ENCODE measurements around the gene RNF135. TPM values are rescaled to one million over a fixed set of nuclear protein-coding genes. Genes with fewer than 3 reads are reported as not detected.
"Not testable (repeated sequence)": the region's sequence is repeated elsewhere in the genome, so short reads cannot be mapped to it uniquely, and the experiment has no call there.

Gene RNF135
- total RNA-seq, 2 donors from 2014 or later, result 13.7 to 18.8 TPM

DNA sequence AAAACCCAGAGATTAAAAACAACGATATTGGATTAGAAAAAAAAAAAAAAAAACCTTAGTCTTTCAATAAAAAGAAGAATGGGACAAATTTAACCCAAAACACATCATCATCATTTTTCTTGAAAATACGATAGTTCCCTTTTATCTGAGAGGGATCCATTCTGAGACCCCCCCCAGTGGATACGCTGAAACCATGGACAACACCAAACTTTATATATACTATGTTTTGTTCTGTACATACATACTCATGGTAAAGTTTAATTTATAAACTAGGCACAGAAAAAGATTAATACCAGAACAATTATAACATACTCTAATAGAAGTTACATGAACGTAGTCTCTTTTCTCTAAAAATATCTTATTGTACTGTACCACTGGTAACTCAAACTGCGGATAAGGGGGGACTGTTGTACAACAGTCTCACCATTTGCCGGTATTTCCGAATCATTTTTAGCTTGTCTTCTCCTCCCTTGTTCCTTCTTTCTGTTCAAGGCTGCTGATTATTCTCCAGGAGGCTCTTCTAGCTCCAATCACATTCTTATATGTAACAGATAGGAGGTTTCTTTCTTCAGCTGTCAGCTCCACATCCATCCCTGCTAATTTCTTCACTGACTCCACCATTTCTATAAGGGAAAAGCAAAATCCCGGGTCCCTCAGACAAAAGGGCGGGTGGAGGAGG lies 37.0 kb downstream of the RNF135 start:
- Histone ChIP-seq H3K4me3 (peak overlapping the region; percentile 50 to 51), H3K27ac (peak overlapping the region; percentile 75 to 89 (median 88)), H3K4me1 (peaks cover 12% of the 10 kb centered on the region), H3K27me3 (no peaks in the 10 kb centered on the region), H3K36me3 (replicated peaks in 1 of 2; ENCODE audit: insufficient read depth in 1 of 2, low read depth in 2 of 2) (no peaks in the 10 kb centered on the region), H3K9me3 (no peaks in the 10 kb centered on the region)
- DNase-seq (no peak), ATAC-seq (no peak)
- intact Hi-C loops (cut with DNase I), result no loop called here
- WGBS, 2 donors, result 59 to 63% methylated on average over 9 of the region's 9 CpGs
- TF ChIP-seq POLR2A (IDR thresholded peaks at IDR 0.05), result no peak
- TF ChIP-seq, protein P1, sequence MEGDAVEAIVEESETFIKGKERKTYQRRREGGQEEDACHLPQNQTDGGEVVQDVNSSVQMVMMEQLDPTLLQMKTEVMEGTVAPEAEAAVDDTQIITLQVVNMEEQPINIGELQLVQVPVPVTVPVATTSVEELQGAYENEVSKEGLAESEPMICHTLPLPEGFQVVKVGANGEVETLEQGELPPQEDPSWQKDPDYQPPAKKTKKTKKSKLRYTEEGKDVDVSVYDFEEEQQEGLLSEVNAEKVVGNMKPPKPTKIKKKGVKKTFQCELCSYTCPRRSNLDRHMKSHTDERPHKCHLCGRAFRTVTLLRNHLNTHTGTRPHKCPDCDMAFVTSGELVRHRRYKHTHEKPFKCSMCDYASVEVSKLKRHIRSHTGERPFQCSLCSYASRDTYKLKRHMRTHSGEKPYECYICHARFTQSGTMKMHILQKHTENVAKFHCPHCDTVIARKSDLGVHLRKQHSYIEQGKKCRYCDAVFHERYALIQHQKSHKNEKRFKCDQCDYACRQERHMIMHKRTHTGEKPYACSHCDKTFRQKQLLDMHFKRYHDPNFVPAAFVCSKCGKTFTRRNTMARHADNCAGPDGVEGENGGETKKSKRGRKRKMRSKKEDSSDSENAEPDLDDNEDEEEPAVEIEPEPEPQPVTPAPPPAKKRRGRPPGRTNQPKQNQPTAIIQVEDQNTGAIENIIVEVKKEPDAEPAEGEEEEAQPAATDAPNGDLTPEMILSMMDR (IDR thresholded peaks at IDR 0.05), result no peak

DNA sequence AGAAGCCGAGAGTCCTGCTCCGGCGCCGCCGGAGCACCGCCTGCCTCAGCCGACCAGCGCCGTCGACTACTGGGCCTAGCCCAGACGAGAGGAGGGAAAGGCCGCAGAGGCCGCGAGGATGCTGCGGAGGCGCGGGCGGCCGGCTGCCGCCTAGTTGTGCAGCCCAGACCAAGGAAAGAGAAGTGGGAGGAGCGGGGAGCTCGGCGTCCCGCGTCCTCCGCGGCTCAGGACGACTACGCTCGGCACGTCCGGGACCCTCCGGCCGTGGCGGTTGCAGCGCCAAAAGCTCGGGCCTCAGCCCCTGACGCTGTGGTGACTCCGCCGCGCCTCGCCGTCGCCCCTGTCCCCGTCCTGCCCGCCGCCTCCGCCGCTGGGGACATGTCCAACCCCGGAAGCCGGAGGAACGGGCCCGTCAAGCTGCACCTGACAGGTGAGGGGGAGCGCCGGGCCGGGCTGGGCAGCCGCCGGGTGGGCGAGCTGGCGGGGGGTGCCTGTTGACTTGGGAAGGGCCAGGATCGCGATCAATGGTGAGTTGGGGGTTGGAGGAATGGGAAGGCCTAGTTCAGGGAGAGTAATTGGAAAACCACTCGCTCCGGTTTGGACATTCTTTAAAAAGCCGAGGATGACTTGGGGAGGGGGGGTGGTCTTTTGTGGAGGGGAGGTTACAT lies 37.7 kb downstream of the RNF135 start:
- Histone ChIP-seq H3K9me3 (no peaks in the 10 kb centered on the region), H3K27me3 (no peaks in the 10 kb centered on the region), H3K27ac (peak overlapping the region; percentile 75 to 89 (median 88)), H3K36me3 (replicated peaks in 1 of 2; ENCODE audit: insufficient read depth in 1 of 2, low read depth in 2 of 2) (no peaks in the 10 kb centered on the region), H3K4me3 (peak overlapping the region; percentile 50 to 51), H3K4me1 (peaks cover 12% of the 10 kb centered on the region)
- intact Hi-C loops (cut with DNase I), result no loop called here
- TF ChIP-seq POLR2A (IDR thresholded peaks at IDR 0.05), result peak; percentile 38 to 72 (median 68)
- TF ChIP-seq, protein P1 (IDR thresholded peaks at IDR 0.05), result peak in 1 of 7 experiments; percentile 11
- DNase-seq (peak; percentile 62 to 74 (median 67)), ATAC-seq (peak; percentile 77)
- 0 to 1% methylated on average over 23 to 63 of the region's 65 CpGs for WGBS, 2 donors

GRCh38 chr17:31009042-31009702 lies 38.3 kb downstream of the RNF135 start:
- H3K36me3 ChIP-seq (replicated peaks in 1 of 2; ENCODE audit: insufficient read depth in 1 of 2, low read depth in 2 of 2); H3K27me3 ChIP-seq; intact Hi-C loops (cut with DNase I); H3K9me3 ChIP-seq: not testable (repeated sequence)
- Histone ChIP-seq H3K4me1 (peaks cover 12% of the 10 kb centered on the region), H3K27ac (peak overlapping the region; percentile 75 to 89 (median 88)), H3K4me3 (peak overlapping the region; percentile 50 to 51)
- WGBS, 2 donors, result 3 to 4% methylated on average over 22 to 34 of the region's 34 CpGs
- peak; percentile 17 to 32 (median 21) for DNase-seq
- peak; percentile 37 for ATAC-seq

DNA sequence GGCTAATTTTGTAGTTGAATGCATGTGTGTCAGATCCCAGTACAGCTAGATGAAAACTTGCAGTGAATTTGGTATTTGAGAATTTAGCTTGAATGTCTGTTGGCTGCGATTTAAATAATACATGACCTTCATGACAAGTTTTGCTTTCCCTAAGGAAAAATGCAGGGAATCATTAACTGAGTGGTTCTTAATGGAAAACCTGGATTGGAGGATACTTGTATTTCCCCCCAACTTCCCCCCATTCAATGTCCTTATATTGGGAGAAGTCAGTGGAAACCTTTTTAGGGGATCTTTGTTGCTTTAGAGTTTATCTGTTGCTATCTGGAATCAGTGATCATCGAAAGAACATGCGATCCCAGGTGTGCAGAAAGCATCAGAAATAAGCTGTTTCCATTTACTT lies 39.2 kb downstream of the RNF135 start:
- H3K4me3 ChIP-seq; DNase-seq; ATAC-seq; H3K36me3 ChIP-seq (replicated peaks in 1 of 2; ENCODE audit: insufficient read depth in 1 of 2, low read depth in 2 of 2); H3K9me3 ChIP-seq; intact Hi-C loops (cut with DNase I); H3K27me3 ChIP-seq: not testable (repeated sequence)
- WGBS, 2 donors, result 34 to 42% methylated on average over 3 of the region's 3 CpGs
- Histone ChIP-seq H3K27ac (peak overlapping the region; percentile 2 to 54 (median 16)), H3K4me1 (peaks cover 12% of the 10 kb centered on the region)

DNA sequence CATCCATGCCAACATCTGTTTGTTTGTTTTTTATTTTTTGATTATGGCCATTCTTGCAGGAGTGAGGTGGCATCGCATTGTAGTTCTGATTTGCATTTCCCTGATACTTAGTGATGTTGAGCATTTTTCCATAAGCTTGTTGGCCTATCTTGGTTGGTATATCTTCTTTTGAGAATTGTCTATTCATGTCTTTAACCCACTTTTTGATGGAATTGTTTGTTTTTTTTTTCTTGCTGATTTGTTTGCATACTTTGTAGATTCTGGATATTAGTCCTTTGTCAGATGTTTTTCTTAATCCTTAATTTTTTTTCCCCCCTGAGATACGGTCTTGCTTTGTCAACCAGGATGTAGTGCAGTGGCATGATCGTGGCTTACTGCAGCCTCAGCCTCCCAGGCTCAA lies 43.0 kb downstream of the RNF135 start:
- Histone ChIP-seq H3K9me3 (no peaks in the 10 kb centered on the region), H3K4me1 (no peaks in the 10 kb centered on the region), H3K4me3 (no peak overlapping the region), H3K27ac (no peak overlapping the region), H3K27me3 (no peaks in the 10 kb centered on the region), H3K36me3 (replicated peaks in 1 of 2; ENCODE audit: insufficient read depth in 1 of 2, low read depth in 2 of 2) (no peaks in the 10 kb centered on the region)
- intact Hi-C loops (cut with DNase I), result no loop called here
- 92 to 94% methylated on average over 3 of the region's 3 CpGs for WGBS, 2 donors
- no peak for TF ChIP-seq POLR2A (IDR thresholded peaks at IDR 0.05)
- TF ChIP-seq, protein P1 (IDR thresholded peaks at IDR 0.05), result no peak
- DNase-seq (no peak), ATAC-seq (no peak)

Data from body of pancreas (tissue), 4 donors.